Lower lobe of right lung (tissue), 2 donors: ENCODE results near the gene GNPTG. TPM values are rescaled to one million over a fixed set of nuclear protein-coding genes. Genes with fewer than 3 reads are reported as not detected.

Experiments
- ATAC-seq, 2 donors: fragments of 200-7000 bp; cut with Tn5 transposase; one replicate each; pipeline ENCODE4 v1.9.1; 2020 to 2022; ENCODE audit warnings: mild to moderate bottlenecking in 2 of 2, moderate library complexity in 2 of 2
- DNase-seq: peaks from one replicate; pipeline ENCODE4 v3.0.0-alpha.2; 2020
- H3K27ac ChIP-seq: fragments of 200-600 bp; one replicate; pipeline ENCODE4 v1.8.0; 2022
- H3K27me3 ChIP-seq: fragments of 200-600 bp; one replicate; pipeline ENCODE4 v1.8.0; 2022; ENCODE audit warnings: low read depth
- H3K36me3 ChIP-seq: fragments of 200-600 bp; one replicate; pipeline ENCODE4 v1.8.0; 2022; ENCODE audit warnings: mild to moderate bottlenecking
- H3K4me1 ChIP-seq: fragments of 200-600 bp; one replicate; pipeline ENCODE4 v1.8.0; 2022
- H3K4me3 ChIP-seq: fragments of 200-600 bp; one replicate; pipeline ENCODE4 v1.8.0; 2022; ENCODE audit warnings: mild to moderate bottlenecking
- H3K9me3 ChIP-seq: fragments of 200-600 bp; one replicate; pipeline ENCODE4 v1.8.0; 2022
- intact Hi-C: fragments of 100-400 bp; cut with DNase I; formaldehyde crosslinking; loops from one replicate; pipeline ENCODE4 v1.11.0; 2022
- total RNA-seq: library from RNA; stranded (reverse); fragmentation: NEBNext Ultra II Directional; extraction: Animal tissue kit (Norgen Biotek cat#: 25700); gene quantifications from one replicate; pipeline ENCODE4 v1.2.1, GENCODE V29; 2021
- TF ChIP-seq, protein P1 (sequence below): fragments of 200-600 bp; IDR thresholded peaks from one replicate; pipeline ENCODE4 v1.8.0; 2022; ENCODE audit warnings: antibody characterized with exemption, mild to moderate bottlenecking
- donor health status: DM: no; HTN: yes; CAD: no; lungs with severe emphysema.

GNPTG gene
- total RNA-seq, 1 donor from 2014 or later = 89.5 TPM

DNA sequence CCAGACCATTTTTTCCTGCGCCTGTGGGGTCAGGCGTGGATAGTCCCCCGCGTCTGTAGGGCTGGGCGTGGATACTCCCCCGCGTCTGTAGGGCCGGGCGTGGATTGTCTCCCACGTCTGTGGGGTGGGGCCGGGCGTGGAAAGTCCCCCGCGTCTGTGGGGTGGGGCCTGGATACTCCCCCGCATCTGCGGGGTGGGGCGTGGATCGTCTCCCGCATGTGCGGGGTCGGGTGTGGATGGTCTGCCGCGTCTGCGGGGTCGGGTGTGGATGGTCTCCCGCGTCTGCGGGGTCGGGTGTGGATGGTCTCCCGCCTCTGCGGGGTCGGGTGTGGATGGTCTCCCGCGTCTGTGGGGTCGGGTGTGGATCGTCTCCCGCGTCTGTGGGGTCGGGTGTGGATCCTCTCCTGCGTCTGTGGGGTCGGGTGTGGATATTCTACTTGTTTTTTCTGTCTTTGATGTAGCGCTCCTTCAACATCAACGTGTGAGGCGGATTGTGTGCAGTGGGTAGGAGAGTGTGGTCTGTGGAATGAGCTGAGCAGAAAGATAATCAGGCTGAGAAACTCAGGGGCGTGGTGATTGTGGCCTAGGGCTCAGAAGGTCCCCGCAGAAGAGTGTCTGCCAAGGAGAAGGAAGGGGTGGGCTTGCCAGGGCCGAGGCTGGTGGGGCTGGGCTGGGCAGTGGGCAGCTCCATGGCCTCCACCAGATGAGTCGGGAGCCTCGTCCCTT lies 3.2 kb downstream of the GNPTG start:
- intact Hi-C loops = no loop called here
- Histone ChIP-seq H3K36me3 (peaks cover 25% of the 10 kb centered on the region), H3K27ac (no peak overlapping the region), H3K4me3 (no peak overlapping the region), H3K27me3 (no peaks in the 10 kb centered on the region), H3K4me1 (peaks cover 35% of the 10 kb centered on the region), H3K9me3 (no peaks in the 10 kb centered on the region)
- TF ChIP-seq, protein P1, sequence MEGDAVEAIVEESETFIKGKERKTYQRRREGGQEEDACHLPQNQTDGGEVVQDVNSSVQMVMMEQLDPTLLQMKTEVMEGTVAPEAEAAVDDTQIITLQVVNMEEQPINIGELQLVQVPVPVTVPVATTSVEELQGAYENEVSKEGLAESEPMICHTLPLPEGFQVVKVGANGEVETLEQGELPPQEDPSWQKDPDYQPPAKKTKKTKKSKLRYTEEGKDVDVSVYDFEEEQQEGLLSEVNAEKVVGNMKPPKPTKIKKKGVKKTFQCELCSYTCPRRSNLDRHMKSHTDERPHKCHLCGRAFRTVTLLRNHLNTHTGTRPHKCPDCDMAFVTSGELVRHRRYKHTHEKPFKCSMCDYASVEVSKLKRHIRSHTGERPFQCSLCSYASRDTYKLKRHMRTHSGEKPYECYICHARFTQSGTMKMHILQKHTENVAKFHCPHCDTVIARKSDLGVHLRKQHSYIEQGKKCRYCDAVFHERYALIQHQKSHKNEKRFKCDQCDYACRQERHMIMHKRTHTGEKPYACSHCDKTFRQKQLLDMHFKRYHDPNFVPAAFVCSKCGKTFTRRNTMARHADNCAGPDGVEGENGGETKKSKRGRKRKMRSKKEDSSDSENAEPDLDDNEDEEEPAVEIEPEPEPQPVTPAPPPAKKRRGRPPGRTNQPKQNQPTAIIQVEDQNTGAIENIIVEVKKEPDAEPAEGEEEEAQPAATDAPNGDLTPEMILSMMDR = no peak
- ATAC-seq (no peak), DNase-seq (no peak)

DNA sequence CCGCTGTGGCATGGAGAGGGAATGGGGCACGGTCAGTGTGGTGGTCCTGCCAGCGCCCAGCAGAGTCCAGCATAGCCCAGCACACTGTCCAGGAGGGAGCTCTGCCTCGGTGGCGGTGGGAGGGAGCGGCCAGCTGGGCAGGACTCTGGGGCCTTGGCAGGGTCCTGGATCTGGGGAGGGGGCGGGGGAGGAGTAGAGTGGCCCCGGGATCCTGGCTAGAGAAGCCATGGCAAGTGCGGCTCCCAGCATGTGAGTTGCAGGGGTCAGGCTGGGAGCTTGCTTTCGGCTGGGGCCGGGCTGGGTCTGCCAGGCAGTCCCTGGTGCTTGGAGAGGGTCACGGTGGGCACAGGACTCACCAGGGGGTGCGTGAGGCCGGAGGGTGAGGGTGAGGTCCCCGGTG lies 3.9 kb downstream of the GNPTG start:
- Histone ChIP-seq H3K4me1 (peaks cover 29% of the 10 kb centered on the region), H3K9me3 (no peaks in the 10 kb centered on the region), H3K36me3 (peaks cover 24% of the 10 kb centered on the region), H3K27me3 (no peaks in the 10 kb centered on the region), H3K4me3 (no peak overlapping the region), H3K27ac (no peak overlapping the region)
- TF ChIP-seq, protein P1 = no peak
- intact Hi-C loops = no loop called here
- no peak for ATAC-seq
- no peak for DNase-seq

DNA sequence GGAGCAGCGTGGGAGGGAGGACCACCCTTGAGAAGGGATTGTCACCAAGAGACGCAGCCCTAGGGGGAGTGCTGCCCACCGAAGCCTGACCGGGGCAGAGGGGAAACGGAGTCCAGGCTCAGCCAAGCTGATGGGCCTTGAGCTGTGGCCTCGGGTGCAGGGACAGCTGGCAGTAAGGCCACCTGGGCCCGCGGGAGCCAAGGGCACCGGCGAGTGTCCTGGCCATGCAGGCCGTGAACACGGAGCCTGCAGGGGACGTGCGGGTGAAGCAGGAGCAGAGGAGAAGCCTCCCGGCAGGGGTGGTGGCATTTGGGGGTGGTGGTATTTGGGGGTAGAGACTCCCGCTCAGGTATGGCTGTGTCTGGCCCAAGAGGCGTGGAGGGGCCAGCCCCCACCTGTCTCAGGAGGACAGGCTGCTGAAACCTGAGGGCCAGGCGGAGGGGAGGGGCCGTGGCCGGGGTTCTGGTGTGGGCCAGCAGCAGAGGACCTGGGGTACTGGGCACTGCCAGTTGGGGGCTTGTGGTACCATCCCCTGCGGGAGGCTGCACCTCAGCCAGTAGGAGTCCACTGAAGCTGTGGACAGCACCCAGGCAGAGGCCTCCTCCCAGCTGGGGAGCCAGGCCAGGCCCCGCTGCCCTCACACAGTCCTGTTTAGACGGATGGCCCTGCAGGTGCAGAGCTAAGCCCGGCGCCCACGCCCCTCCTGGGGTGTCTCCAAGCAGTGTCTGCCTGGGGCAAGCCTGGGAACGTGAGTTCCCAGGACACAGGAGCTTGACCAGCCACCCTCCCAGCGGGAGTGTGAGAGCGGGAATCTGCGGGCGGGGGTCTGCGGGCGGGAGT lies 4.5 kb downstream of the GNPTG start:
- ATAC-seq = no peak
- no peaks in the 10 kb centered on the region for H3K9me3 ChIP-seq
- H3K4me1 ChIP-seq = peaks cover 22% of the 10 kb centered on the region
- H3K27ac ChIP-seq = no peak overlapping the region
- intact Hi-C loops = no loop called here
- no peaks in the 10 kb centered on the region for H3K27me3 ChIP-seq
- TF ChIP-seq, protein P1 = no peak
- H3K4me3 ChIP-seq = no peak overlapping the region
- H3K36me3 ChIP-seq = peaks cover 30% of the 10 kb centered on the region
- DNase-seq = no peak

DNA sequence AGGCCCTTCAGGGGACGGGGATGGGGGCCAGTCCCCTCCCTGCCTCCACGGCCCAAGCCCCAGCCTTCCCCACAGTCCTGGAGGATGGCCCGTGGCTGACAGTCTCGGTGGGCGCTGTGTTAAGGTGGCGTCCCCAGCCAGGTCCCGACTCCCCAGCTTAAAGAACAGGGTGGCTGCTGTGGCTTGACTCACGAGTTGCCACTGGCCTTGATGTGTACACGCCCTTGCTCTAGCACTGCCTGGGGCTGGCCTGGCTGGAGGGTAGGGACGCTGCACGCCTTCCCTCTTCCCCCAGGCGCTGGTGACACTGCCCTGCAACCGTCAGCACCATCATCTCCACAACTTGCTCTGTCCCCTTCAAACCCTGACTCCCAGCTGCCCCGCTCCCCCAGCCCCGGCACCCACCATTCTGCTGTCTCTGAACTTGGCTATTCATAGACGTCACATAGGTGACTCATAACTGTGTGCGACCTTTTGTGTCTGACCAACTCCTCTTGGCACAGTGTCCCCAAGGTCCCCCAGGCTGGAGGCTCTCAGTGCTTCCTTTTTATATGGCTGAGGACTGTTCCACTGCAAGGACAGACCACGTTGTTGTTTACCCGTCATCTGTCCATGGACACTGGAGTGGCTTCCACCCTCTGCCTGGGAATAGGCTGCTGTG lies 6.3 kb downstream of the GNPTG start:
- Histone ChIP-seq H3K27ac (no peak overlapping the region), H3K4me3 (no peak overlapping the region), H3K27me3 (no peaks in the 10 kb centered on the region), H3K9me3 (no peaks in the 10 kb centered on the region), H3K36me3 (peaks cover 48% of the 10 kb centered on the region), H3K4me1 (peaks cover 13% of the 10 kb centered on the region)
- TF ChIP-seq, protein P1 = no peak
- DNase-seq (no peak), ATAC-seq (no peak)
- intact Hi-C loops = no loop called here

DNA sequence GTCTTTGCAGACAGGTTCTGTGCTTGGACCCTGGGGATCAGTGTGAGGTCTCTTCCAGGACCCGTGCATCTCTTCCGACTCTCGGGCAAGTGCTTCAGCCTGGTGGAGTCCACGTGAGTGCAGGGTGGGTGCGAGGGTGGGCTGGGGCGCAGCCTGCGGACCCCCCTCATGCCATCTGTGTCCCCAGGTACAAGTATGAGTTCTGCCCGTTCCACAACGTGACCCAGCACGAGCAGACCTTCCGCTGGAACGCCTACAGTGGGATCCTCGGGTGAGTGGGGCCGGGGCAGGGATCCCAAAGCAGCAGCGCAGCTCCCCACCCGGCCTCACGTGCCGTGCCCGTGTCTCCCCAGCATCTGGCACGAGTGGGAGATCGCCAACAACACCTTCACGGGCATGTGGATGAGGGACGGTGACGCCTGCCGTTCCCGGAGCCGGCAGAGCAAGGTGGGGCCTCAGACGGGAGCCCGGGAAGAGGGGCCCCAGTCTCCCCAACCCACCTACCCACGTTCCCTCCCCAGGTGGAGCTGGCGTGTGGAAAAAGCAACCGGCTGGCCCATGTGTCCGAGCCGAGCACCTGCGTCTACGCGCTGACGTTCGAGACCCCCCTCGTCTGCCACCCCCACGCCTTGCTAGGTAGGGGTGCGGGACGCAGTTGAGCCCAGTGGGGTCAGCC lies 10.1 kb downstream of the GNPTG start:
- TF ChIP-seq, protein P1 = no peak
- intact Hi-C loops = no loop called here
- ATAC-seq = no peak

More for the DNA sequence above, 10.1 kb downstream of the GNPTG start:
- no peaks in the 10 kb centered on the region for H3K4me1 ChIP-seq
- H3K4me3 ChIP-seq = no peak overlapping the region
- peaks cover 86% of the 10 kb centered on the region for H3K36me3 ChIP-seq
- DNase-seq = no peak
- no peak overlapping the region for H3K27ac ChIP-seq
- H3K9me3 ChIP-seq = no peaks in the 10 kb centered on the region
- no peaks in the 10 kb centered on the region for H3K27me3 ChIP-seq
